Stimulated activated CD8-positive, alpha-beta memory T cell treated with anti-CD3 and anti-CD28 coated beads, Interleukin-4, amount 100 ng/mL, for 48 hours (primary cell): ENCODE measurements around the gene CADM1.

Experiments
- DNase-seq: peaks from one replicate; pipeline ENCODE4 v3.0.0-alpha.2; 2020

Gene CADM1

GRCh38 chr11:115269191-115269950 is 234.8 kb downstream of the CADM1 start:
- DNase-seq: no peak

- DNase-seq: no peak
Observed at GRCh38 chr11:115267871-115268270, 236.3 kb downstream of the CADM1 start.

GRCh38 chr11:115267238-115267781 is 236.9 kb downstream of the CADM1 start:
- no peak for DNase-seq

- DNase-seq: no peak
Observed at GRCh38 chr11:115266066-115266639, 238.1 kb downstream of the CADM1 start.

GRCh38 chr11:115263799-115264656 is 240.2 kb downstream of the CADM1 start:
- no peak for DNase-seq

GRCh38 chr11:115258216-115258615 is 246.0 kb downstream of the CADM1 start:
- no peak for DNase-seq

- no peak for DNase-seq
Observed at GRCh38 chr11:115257678-115258077, 246.5 kb downstream of the CADM1 start.

GRCh38 chr11:115257270-115257669 is 246.9 kb downstream of the CADM1 start:
- no peak for DNase-seq

- no peak for DNase-seq
Observed at GRCh38 chr11:115256397-115257197, 247.6 kb downstream of the CADM1 start.

- no peak for DNase-seq
Observed at GRCh38 chr11:115255006-115255762, 249.0 kb downstream of the CADM1 start.

GRCh38 chr11:115251126-115251525 is 253.1 kb downstream of the CADM1 start:
- no peak for DNase-seq

- DNase-seq: no peak
Observed at GRCh38 chr11:115249061-115249578, 255.1 kb downstream of the CADM1 start.

- DNase-seq: no peak
Observed at GRCh38 chr11:115247953-115248352, 256.3 kb downstream of the CADM1 start.

- no peak for DNase-seq
Observed at GRCh38 chr11:115247361-115247760, 256.9 kb downstream of the CADM1 start.

- DNase-seq: no peak
Observed at GRCh38 chr11:115244758-115245157, 259.5 kb downstream of the CADM1 start.

- no peak for DNase-seq
Observed at GRCh38 chr11:115244296-115244695, 259.9 kb downstream of the CADM1 start.

GRCh38 chr11:115242982-115243381 is 261.2 kb downstream of the CADM1 start:
- no peak for DNase-seq

GRCh38 chr11:115241899-115242298 is 262.3 kb downstream of the CADM1 start:
- no peak for DNase-seq

GRCh38 chr11:115238791-115239190 is 265.4 kb downstream of the CADM1 start:
- no peak for DNase-seq

GRCh38 chr11:115238086-115238485 is 266.1 kb downstream of the CADM1 start:
- no peak for DNase-seq

- DNase-seq: no peak
Observed at GRCh38 chr11:115237578-115237977, 266.6 kb downstream of the CADM1 start.

- DNase-seq: no peak
Observed at GRCh38 chr11:115234794-115235193, 269.4 kb downstream of the CADM1 start.
